ENCODE results near the gene SLC1A5.
"Not testable (repeated sequence)": the region's sequence is repeated elsewhere in the genome, so short reads cannot be mapped to it uniquely, and the experiment has no call there.

The SLC1A5 gene

GRCh38 chr19:46761418-46761831 is 27.0 kb downstream of the SLC1A5 start:
- H3K4me1 ChIP-seq (ENCODE audit: insufficient read depth, low read length) = peaks cover 11% of the 10 kb centered on the region
- H3K36me3 ChIP-seq (ENCODE audit: insufficient read depth, low read length) = peaks cover 8% of the 10 kb centered on the region
- H3K9ac ChIP-seq (ENCODE audit: low read length) = no peak overlapping the region
- no peaks in the 10 kb centered on the region for H3K9me3 ChIP-seq (ENCODE audit: low read length)
- no peaks in the 10 kb centered on the region for H3K27me3 ChIP-seq (ENCODE audit: control insufficient read depth in 1 of 2, insufficient read depth in 2 of 2, low read length in 2 of 2)
- no peak overlapping the region for H3K27ac ChIP-seq (ENCODE audit: low read depth, low read length)
- no peak overlapping the region for H3K4me3 ChIP-seq (ENCODE audit: low read depth in 1 of 2, low read length in 2 of 2)

- H3K27me3 ChIP-seq (ENCODE audit: control insufficient read depth in 1 of 2, insufficient read depth in 2 of 2, low read length in 2 of 2); H3K9me3 ChIP-seq (ENCODE audit: low read length); H3K27ac ChIP-seq (ENCODE audit: low read depth, low read length); H3K4me3 ChIP-seq (ENCODE audit: low read depth in 1 of 2, low read length in 2 of 2); H3K9ac ChIP-seq (ENCODE audit: low read length); H3K36me3 ChIP-seq (ENCODE audit: insufficient read depth, low read length): not testable (repeated sequence)
- H3K4me1 ChIP-seq (ENCODE audit: insufficient read depth, low read length) = peaks cover 11% of the 10 kb centered on the region
Measured at GRCh38 chr19:46760897-46761296, 27.5 kb downstream of the SLC1A5 start.

GRCh38 chr19:46760363-46760762 is 28.0 kb downstream of the SLC1A5 start:
- Histone ChIP-seq H3K36me3 (ENCODE audit: insufficient read depth, low read length) (peaks cover 10% of the 10 kb centered on the region), H3K27ac (ENCODE audit: low read depth, low read length) (no peak overlapping the region), H3K4me3 (ENCODE audit: low read depth in 1 of 2, low read length in 2 of 2) (no peak overlapping the region), H3K27me3 (ENCODE audit: control insufficient read depth in 1 of 2, insufficient read depth in 2 of 2, low read length in 2 of 2) (no peaks in the 10 kb centered on the region), H3K4me1 (ENCODE audit: insufficient read depth, low read length) (peaks cover 11% of the 10 kb centered on the region), H3K9me3 (ENCODE audit: low read length) (no peaks in the 10 kb centered on the region), H3K9ac (ENCODE audit: low read length) (no peak overlapping the region)

GRCh38 chr19:46759817-46760333 is 28.5 kb downstream of the SLC1A5 start:
- Histone ChIP-seq H3K9me3 (ENCODE audit: low read length) (no peaks in the 10 kb centered on the region), H3K4me1 (ENCODE audit: insufficient read depth, low read length) (peaks cover 11% of the 10 kb centered on the region), H3K27me3 (ENCODE audit: control insufficient read depth in 1 of 2, insufficient read depth in 2 of 2, low read length in 2 of 2) (no peaks in the 10 kb centered on the region), H3K36me3 (ENCODE audit: insufficient read depth, low read length) (peaks cover 10% of the 10 kb centered on the region), H3K4me3 (ENCODE audit: low read depth in 1 of 2, low read length in 2 of 2) (no peak overlapping the region), H3K27ac (ENCODE audit: low read depth, low read length) (no peak overlapping the region), H3K9ac (ENCODE audit: low read length) (no peak overlapping the region)

GRCh38 chr19:46759206-46759605 is 29.2 kb downstream of the SLC1A5 start:
- no peaks in the 10 kb centered on the region for H3K9me3 ChIP-seq (ENCODE audit: low read length)
- H3K4me1 ChIP-seq (ENCODE audit: insufficient read depth, low read length) = peaks cover 11% of the 10 kb centered on the region
- no peaks in the 10 kb centered on the region for H3K27me3 ChIP-seq (ENCODE audit: control insufficient read depth in 1 of 2, insufficient read depth in 2 of 2, low read length in 2 of 2)
- H3K27ac ChIP-seq (ENCODE audit: low read depth, low read length) = no peak overlapping the region
- H3K36me3 ChIP-seq (ENCODE audit: insufficient read depth, low read length) = peaks cover 10% of the 10 kb centered on the region
- H3K9ac ChIP-seq (ENCODE audit: low read length) = no peak overlapping the region
- H3K4me3 ChIP-seq (ENCODE audit: low read depth in 1 of 2, low read length in 2 of 2) = no peak overlapping the region

GRCh38 chr19:46756544-46756888 is 31.9 kb downstream of the SLC1A5 start:
- no peaks in the 10 kb centered on the region for H3K9me3 ChIP-seq (ENCODE audit: low read length)
- H3K4me1 ChIP-seq (ENCODE audit: insufficient read depth, low read length) = peaks cover 11% of the 10 kb centered on the region
- H3K9ac ChIP-seq (ENCODE audit: low read length) = no peak overlapping the region
- peaks cover 10% of the 10 kb centered on the region for H3K36me3 ChIP-seq (ENCODE audit: insufficient read depth, low read length)
- no peaks in the 10 kb centered on the region for H3K27me3 ChIP-seq (ENCODE audit: control insufficient read depth in 1 of 2, insufficient read depth in 2 of 2, low read length in 2 of 2)
- H3K27ac ChIP-seq (ENCODE audit: low read depth, low read length) = no peak overlapping the region
- H3K4me3 ChIP-seq (ENCODE audit: low read depth in 1 of 2, low read length in 2 of 2) = no peak overlapping the region

GRCh38 chr19:46755853-46756543 is 32.4 kb downstream of the SLC1A5 start:
- Histone ChIP-seq H3K9me3 (ENCODE audit: low read length) (no peaks in the 10 kb centered on the region), H3K4me3 (ENCODE audit: low read depth in 1 of 2, low read length in 2 of 2) (no peak overlapping the region), H3K9ac (ENCODE audit: low read length) (no peak overlapping the region), H3K4me1 (ENCODE audit: insufficient read depth, low read length) (peaks cover 11% of the 10 kb centered on the region), H3K36me3 (ENCODE audit: insufficient read depth, low read length) (peaks cover 10% of the 10 kb centered on the region), H3K27me3 (ENCODE audit: control insufficient read depth in 1 of 2, insufficient read depth in 2 of 2, low read length in 2 of 2) (no peaks in the 10 kb centered on the region), H3K27ac (ENCODE audit: low read depth, low read length) (no peak overlapping the region)

- Histone ChIP-seq H3K27me3 (ENCODE audit: control insufficient read depth in 1 of 2, insufficient read depth in 2 of 2, low read length in 2 of 2) (no peaks in the 10 kb centered on the region), H3K27ac (ENCODE audit: low read depth, low read length) (no peak overlapping the region), H3K4me1 (ENCODE audit: insufficient read depth, low read length) (peaks cover 10% of the 10 kb centered on the region), H3K9ac (ENCODE audit: low read length) (no peak overlapping the region), H3K4me3 (ENCODE audit: low read depth in 1 of 2, low read length in 2 of 2) (no peak overlapping the region), H3K36me3 (ENCODE audit: insufficient read depth, low read length) (peaks cover 16% of the 10 kb centered on the region), H3K9me3 (ENCODE audit: low read length) (no peaks in the 10 kb centered on the region)
Measured at GRCh38 chr19:46755077-46755852, 33.1 kb downstream of the SLC1A5 start.

- H3K27me3 ChIP-seq (ENCODE audit: control insufficient read depth in 1 of 2, insufficient read depth in 2 of 2, low read length in 2 of 2) = no peaks in the 10 kb centered on the region
- no peaks in the 10 kb centered on the region for H3K9me3 ChIP-seq (ENCODE audit: low read length)
- no peak overlapping the region for H3K27ac ChIP-seq (ENCODE audit: low read depth, low read length)
- no peaks in the 10 kb centered on the region for H3K4me1 ChIP-seq (ENCODE audit: insufficient read depth, low read length)
- H3K36me3 ChIP-seq (ENCODE audit: insufficient read depth, low read length) = peaks cover 16% of the 10 kb centered on the region
- no peak overlapping the region for H3K4me3 ChIP-seq (ENCODE audit: low read depth in 1 of 2, low read length in 2 of 2)
- H3K9ac ChIP-seq (ENCODE audit: low read length) = no peak overlapping the region
Measured at GRCh38 chr19:46753420-46754155, 34.8 kb downstream of the SLC1A5 start.

GRCh38 chr19:46748325-46749109 is 39.9 kb downstream of the SLC1A5 start:
- H3K4me1 ChIP-seq (ENCODE audit: insufficient read depth, low read length) = peaks cover 22% of the 10 kb centered on the region
- no peak overlapping the region for H3K4me3 ChIP-seq (ENCODE audit: low read depth in 1 of 2, low read length in 2 of 2)

More at GRCh38 chr19:46748325-46749109, 39.9 kb downstream of the SLC1A5 start:
- Histone ChIP-seq H3K36me3 (ENCODE audit: insufficient read depth, low read length) (peaks cover 6% of the 10 kb centered on the region), H3K27ac (ENCODE audit: low read depth, low read length) (no peak overlapping the region), H3K9me3 (ENCODE audit: low read length) (no peaks in the 10 kb centered on the region), H3K27me3 (ENCODE audit: control insufficient read depth in 1 of 2, insufficient read depth in 2 of 2, low read length in 2 of 2) (no peaks in the 10 kb centered on the region), H3K9ac (ENCODE audit: low read length) (no peak overlapping the region)
